NB4 (cell line): ENCODE results near the gene MICALL1.

ENCODE experiments used
- DNase-seq: peaks from one replicate; pipeline ENCODE4 v3.0.0; 2010; ENCODE audit warnings: low read depth
- H3K4me3 ChIP-seq: one replicate; pipeline ENCODE4 v1.5.1; 2011; ENCODE audit warnings: mild to moderate bottlenecking, low read depth, low read length, moderate library complexity
- MYC ChIP-seq: IDR thresholded peaks from 2 replicates; pipeline ENCODE4 v1.6.1; 2011; ENCODE audit warnings: low read depth, low read length
- POLR2A ChIP-seq: IDR thresholded peaks from 2 replicates; pipeline ENCODE4 v1.6.1; 2011; ENCODE audit warnings: mild to moderate bottlenecking; ENCODE audit not compliant: insufficient read length; ENCODE audit errors: extremely low read depth
- TF ChIP-seq, protein P1 (sequence below): IDR thresholded peaks from 2 replicates; pipeline ENCODE4 v1.6.1; 2011; ENCODE audit warnings: low read depth, low read length
- TF ChIP-seq, protein P2 (sequence below): IDR thresholded peaks from one replicate; pipeline ENCODE4 v1.5.1; 2012; ENCODE audit warnings: low read depth, low read length

Gene MICALL1, protein sequence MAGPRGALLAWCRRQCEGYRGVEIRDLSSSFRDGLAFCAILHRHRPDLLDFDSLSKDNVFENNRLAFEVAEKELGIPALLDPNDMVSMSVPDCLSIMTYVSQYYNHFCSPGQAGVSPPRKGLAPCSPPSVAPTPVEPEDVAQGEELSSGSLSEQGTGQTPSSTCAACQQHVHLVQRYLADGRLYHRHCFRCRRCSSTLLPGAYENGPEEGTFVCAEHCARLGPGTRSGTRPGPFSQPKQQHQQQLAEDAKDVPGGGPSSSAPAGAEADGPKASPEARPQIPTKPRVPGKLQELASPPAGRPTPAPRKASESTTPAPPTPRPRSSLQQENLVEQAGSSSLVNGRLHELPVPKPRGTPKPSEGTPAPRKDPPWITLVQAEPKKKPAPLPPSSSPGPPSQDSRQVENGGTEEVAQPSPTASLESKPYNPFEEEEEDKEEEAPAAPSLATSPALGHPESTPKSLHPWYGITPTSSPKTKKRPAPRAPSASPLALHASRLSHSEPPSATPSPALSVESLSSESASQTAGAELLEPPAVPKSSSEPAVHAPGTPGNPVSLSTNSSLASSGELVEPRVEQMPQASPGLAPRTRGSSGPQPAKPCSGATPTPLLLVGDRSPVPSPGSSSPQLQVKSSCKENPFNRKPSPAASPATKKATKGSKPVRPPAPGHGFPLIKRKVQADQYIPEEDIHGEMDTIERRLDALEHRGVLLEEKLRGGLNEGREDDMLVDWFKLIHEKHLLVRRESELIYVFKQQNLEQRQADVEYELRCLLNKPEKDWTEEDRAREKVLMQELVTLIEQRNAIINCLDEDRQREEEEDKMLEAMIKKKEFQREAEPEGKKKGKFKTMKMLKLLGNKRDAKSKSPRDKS

DNA sequence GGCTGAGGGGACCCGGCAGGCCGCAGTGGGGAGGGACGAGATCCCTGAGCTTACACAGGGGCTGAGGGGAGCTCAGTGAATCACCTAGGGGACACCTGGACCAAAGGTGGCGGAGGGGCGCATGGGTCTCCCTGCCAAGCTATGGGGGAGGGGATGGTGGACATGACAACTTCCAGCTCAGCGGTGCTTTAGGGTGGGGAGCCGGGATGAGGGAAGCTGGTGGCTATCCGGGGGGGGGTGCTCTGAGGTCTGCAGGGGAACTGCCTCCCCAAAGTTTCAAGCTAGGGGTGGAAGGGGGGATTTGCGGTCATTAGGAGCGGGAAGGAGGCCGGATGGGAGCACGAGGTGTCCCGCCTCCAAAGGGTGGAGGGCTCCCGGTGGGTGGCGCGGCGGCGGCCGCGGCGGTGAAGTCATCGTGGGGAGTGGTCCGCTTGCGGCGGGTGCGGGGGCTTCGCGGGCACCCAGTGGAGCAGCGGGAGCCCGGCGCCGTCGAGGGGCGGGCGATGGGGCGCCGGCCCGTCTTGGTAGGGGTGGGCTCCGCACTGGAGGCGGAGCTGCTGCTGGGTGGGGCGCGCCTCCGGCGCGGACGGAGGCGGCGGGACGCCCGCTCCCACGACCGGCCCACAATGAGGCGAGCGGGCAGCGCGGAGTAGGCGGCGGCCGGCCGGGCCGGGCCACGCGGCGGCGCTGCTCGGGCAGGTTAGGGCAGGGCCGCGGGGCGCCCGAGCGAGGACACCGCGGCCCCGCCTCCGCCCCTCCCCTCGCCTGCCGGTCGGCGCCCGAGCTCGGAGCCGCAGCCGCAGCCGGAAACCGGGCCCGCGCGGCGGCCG, at the start of gene MICALL1:
TSS of gene MICALL1 (plus strand) at position 764 of the 830 bp plus-strand sequence. CDS start 126 bp downstream, outside the sequence.
- DNase-seq = peak; percentile 78
- H3K4me3 ChIP-seq = peak within 1 kb of the TSS; percentile 36
- TF ChIP-seq POLR2A = peak; percentile 30
- TF ChIP-seq MYC = no peak
- TF ChIP-seq, protein P1, sequence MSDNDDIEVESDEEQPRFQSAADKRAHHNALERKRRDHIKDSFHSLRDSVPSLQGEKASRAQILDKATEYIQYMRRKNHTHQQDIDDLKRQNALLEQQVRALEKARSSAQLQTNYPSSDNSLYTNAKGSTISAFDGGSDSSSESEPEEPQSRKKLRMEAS = 0 out of 2 replicates have a peak, but pooled peaks have one; percentile 23

DNA sequence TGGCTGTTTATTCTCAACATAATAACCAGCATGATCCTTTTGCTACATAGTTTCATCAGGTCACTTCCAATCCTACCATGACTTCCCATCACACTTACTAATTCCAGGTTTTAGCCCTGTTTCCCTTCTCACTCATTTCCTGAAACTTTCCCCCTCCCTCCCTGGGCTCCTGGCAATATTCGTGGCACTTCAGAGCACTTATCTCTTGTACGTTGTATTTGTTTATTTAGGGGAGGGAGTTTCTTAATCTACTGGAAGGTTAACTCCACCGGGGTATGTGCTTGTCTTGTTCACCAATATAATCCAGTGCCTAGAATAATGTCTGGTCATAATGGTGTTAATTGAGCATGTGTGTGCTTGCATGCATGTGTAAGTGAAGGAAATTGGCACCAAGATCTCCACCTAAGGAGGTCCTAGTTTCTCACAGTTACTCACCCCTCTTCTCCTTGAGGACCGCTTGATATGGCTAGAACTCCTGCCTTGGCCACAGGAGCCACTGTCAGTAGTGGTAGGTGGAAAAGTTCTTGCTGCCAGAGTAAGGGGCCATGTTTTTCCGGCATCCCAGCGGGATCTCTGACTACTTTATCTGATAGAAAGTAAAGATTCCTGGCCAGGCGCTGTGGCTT, 45.2 kb upstream of the MICALL1 start:
- DNase-seq = no peak
- TF ChIP-seq, protein P2, sequence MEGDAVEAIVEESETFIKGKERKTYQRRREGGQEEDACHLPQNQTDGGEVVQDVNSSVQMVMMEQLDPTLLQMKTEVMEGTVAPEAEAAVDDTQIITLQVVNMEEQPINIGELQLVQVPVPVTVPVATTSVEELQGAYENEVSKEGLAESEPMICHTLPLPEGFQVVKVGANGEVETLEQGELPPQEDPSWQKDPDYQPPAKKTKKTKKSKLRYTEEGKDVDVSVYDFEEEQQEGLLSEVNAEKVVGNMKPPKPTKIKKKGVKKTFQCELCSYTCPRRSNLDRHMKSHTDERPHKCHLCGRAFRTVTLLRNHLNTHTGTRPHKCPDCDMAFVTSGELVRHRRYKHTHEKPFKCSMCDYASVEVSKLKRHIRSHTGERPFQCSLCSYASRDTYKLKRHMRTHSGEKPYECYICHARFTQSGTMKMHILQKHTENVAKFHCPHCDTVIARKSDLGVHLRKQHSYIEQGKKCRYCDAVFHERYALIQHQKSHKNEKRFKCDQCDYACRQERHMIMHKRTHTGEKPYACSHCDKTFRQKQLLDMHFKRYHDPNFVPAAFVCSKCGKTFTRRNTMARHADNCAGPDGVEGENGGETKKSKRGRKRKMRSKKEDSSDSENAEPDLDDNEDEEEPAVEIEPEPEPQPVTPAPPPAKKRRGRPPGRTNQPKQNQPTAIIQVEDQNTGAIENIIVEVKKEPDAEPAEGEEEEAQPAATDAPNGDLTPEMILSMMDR = no peak
- TF ChIP-seq MYC = no peak
- TF ChIP-seq POLR2A = no peak
- TF ChIP-seq, protein P1 = no peak
- H3K4me3 ChIP-seq = no peak overlapping the region

DNA sequence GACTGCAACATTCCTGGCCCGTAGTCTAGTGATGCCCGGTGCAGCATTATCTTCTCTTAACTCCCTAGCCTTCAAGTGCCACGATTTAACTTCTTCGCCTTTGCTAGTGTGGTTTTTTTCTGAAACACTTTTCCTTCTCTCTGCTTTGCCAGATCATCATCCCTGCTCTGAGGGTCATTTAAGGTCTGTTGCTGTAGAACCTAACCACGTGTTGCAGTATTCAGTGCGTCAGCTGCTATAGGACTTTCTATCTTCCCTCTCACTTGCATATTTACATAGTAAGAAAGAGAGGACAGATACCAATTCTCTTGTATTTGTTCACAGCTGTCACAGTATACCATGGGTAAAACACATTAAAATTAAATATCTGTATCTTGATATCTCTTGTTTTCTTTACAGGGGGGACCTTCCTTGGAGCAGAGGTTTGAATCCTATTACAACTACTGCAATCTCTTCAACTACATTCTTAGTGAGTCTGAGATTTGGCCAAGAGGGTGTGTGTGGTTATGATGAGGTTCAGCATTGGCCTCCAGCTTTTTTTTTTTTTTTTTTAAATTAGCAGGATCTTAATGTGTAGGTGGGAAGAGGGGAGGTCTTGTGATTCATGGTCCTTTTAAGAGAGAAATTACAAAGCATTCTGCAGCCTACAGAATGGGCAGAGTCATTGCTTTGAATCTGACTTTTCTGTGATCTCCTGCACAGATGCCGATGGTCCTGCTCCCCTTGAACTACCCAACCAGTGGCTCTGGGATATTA, 43.3 kb upstream of the MICALL1 start:
- no peak overlapping the region for H3K4me3 ChIP-seq
- no peak for DNase-seq
- TF ChIP-seq POLR2A = no peak
- TF ChIP-seq MYC = no peak
- TF ChIP-seq, protein P1 = no peak
- TF ChIP-seq, protein P2 = no peak

DNA sequence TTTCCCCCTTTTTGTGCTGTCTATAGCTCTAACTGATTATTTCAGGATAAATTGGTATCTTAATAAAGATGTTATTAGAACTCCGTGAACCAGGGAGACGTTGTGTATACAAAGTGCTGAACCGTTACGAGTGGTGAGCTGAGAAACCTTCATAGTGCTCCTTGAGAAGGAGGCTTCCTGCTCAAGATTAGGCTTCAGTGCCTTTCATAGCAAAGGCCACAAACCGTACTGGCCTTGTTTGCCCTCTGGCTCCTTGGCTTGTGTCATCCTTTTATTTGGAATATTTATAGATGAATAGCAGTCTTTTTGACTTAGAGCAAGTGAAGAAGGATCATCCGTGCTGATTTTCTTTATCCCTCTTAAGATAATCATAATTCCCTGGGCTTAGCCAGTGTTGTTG, 40.6 kb upstream of the MICALL1 start:
- TF ChIP-seq, protein P2 = no peak
- TF ChIP-seq POLR2A (no peak), MYC (no peak)
- TF ChIP-seq, protein P1 = no peak
- no peak for DNase-seq

DNA sequence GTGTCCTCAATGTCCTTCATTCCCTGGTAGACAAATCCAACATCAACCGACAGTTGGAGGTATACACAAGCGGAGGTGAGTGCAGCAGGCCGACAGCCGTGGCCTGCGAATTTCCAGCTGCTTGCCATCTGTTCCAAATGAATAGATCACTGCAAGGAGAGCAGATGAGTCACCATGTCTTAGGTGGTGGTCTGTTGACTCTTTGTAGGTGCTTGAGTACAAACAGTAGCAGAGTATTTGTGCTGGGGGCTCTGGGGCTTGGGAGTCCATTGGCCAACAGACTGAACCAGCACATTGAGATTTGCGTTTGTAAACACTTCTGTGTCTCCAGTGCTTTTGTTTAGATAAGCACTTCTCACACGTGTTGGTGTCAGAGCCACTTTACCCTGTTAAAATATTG, 35.8 kb upstream of the MICALL1 start:
- no peak for DNase-seq
- TF ChIP-seq, protein P2 = no peak
- TF ChIP-seq POLR2A = no peak
- TF ChIP-seq, protein P1 = no peak
- no peak for TF ChIP-seq MYC
- no peak overlapping the region for H3K4me3 ChIP-seq

More for the DNA sequence above, 40.6 kb upstream of the MICALL1 start:
- no peak overlapping the region for H3K4me3 ChIP-seq
